HG03196 (cell line): ENCODE results near the gene NGB.
"Not testable (repeated sequence)": the region's sequence is repeated elsewhere in the genome, so short reads cannot be mapped to it uniquely, and the experiment has no call there.

ENCODE experiments used
- ATAC-seq: cut with Tn5 transposase; IDR thresholded peaks from one replicate; pipeline ENCODE4 v1.9.1; 2021; ENCODE audit not compliant: unreplicated experiment

NGB gene

DNA sequence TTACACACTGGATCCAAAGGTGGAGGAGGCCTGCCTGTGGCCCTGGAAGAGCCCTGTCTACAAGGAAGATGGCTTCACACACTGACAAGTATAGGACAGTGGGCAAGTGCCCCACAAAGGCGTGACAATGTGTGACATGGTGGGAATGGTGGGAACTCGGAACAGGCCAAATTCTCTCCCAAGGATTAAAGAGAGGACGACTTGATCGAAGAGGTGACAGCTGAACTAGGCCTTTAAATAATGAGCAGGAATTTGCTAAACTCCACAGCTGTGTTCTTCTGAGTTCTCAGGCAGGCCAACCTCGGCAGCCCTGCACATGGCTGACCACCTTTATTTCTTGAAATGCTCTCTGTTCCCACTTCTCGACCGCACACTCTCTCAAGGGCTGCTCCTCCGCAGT is 25.9 kb upstream of the NGB start:
- no peak for ATAC-seq

DNA sequence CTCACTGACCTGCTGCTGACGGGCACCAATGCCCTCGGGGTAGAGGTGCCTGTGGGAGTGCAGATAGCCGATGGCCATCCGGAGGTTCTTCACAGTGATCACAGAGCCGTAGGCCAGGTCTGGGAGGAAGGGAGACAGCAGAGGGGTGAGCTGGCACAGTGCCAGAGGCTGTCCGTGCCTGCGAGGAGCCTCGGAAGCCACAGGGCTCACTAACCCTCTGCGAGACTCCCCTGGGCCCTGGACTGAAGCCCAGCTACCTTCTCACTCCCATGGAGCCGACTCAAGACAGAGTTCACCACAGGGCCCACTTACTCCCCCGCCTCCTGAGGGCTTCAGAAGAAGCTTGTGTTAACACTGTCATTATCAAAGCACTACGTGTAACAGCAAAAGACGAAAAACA is 25.1 kb upstream of the NGB start:
- ATAC-seq: no peak

GRCh38 chr14:77290705-77291104 is 19.7 kb upstream of the NGB start:
- no peak for ATAC-seq

GRCh38 chr14:77286576-77286975 is 15.6 kb upstream of the NGB start:
- no peak for ATAC-seq

DNA sequence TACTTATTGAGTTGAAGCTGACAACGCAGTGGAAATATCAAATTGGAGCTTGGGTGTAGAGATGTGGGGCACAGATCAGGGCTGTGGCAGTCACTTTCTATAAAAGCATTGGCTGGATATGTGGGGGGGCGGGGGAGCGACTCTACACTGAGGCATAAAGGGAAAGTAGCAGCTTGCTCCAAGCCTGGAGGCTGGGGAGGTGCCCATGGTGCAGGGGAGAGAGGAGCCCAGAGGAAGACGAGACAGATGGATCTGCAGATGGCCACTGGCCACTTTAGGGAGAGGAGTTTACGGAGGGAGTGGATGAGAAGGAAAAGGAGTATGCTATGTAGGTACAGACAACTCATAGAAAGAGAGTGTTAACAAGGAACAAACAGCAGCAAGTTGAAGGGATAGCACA is 13.5 kb upstream of the NGB start:
- no peak for ATAC-seq

DNA sequence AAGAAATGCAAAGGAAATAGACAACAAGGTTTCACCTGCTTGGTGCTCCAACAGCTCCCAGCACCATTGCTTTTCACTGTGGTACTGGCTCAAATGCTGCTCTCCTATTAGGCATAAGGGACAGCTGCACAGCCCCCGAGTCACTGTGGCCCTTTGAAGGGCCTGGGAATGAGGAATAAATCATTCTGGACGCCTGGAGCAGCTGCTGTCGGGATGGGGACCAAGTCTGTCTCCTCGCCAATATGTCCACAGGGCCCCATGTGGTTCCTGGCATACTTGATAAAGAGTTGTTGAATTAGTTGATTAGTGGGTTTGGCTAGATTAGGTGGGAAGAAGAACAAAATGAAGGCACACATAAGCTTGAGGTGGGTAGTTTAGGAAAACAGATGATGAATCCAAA is 13.1 kb upstream of the NGB start:
- no peak for ATAC-seq

DNA sequence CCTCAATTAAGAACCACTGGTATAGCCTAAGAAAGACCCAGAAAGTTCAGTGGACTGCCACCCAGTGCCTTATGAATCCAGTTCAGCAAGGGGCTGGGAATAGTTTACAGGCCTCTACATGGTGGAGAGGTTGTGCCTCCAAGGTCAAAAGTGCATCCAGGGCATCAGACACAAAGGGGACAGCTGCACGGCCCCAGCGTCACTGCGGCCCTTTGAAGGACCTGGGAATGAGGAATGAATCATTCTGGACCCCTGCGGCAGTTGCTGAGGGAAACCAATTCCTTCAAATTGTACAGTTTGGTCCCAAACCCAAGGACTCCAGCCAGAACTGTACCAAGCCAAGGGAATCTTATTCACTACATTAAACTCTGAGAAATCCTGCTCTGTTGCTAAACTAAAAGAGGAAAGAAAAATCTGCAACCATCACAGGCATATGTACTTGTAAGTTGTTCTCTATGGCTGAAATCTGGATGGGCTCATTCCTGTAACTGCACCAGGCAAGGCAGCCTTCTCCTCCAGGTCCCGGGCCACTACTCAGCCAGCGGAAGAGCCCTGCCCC is 10.9 kb upstream of the NGB start:
- no peak for ATAC-seq

DNA sequence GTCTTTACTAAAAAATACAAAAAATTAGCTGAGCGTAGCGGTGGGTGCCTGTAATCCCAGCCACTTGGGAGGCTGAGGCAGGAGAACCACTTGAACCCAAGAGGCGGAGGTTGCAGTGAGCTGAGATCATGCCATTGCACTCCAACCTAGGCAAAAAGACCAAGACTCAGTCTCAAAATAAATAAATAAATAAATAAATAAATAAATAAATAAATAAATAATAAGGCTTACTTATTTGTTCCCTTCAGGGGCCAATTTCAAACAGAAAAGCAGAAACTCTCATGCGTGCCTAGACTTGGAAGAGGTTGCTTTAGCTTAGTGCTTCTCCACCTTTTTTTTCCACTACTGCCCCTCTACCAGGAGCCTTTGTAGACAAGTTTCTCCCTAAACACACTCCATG is 9.9 kb upstream of the NGB start:
- ATAC-seq: not testable (repeated sequence)

DNA sequence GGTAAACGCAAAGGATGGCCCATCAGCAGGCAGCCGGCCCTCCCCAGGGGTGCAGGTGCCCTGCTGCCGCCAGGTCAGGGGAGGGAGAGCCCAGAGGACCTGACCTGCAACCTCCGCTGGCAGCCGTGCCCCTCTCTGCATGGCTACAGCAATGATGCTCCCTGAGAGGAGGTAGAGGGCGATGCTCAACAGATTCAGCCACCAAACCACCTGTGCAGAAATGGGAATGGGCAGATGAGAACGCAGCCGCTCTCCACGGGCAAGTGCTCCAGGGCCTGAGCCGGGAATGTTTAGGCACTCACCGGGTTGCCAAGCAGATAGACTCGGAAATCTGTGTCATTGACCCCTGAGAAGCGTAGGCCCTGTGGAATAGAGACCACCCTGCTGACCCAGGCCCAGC is 8.7 kb upstream of the NGB start:
- no peak for ATAC-seq

DNA sequence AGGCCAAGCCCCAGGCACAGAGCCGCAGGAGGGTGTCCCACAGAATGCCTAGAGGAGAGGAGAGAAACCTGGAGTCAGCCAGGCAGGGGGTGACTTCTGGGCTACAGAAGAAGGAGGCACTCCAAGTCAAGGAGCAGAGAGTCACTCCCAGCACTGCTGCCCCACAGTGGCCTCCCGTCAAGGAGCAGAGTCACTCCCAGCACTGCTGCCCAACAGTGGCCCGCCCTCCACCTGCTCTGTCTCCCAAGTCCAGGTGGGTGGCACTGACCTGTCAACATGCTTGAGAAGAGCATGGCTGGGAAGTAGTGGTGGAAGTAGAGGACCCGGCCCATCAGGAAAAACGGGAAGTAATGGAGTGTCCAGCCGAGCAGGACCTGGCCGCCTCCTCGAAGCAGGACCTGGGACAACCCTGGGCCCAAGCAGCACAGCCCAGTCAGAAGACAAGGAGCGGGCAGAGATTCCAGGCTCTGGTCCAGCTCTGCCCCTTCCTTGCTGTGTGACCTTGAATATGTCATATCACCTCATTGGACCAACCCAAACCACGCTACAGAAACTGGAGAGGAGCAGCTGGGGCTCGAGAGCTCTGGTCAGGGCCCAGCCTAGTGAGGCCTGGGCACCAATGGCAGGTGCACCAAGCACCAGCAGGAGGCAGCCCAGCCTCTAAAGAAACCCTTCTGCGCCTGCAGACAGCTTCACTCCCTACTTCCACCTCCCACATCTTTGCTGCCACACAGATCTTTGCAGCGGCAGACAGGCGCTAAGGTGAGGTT is 7.6 kb upstream of the NGB start:
- no peak for ATAC-seq

DNA sequence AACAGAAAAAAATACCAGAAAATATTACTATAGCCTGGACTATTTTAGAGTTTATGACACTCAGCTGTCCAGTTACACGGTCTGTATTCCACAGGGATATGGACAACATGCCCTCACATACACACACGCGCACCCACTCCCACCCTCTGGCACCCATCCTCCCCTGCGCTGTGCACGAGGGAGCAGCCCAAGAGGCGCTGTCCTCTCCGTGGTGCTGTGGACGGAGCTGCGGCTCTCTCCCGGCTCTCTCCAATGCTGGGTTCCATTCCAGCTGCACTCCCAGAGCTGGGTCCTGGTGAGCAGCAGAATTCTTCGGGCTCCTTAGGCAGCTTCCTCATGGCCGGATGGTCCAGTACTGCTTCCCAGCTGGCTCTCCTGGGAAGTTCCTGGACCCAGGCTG is 6.0 kb upstream of the NGB start:
- no peak for ATAC-seq

DNA sequence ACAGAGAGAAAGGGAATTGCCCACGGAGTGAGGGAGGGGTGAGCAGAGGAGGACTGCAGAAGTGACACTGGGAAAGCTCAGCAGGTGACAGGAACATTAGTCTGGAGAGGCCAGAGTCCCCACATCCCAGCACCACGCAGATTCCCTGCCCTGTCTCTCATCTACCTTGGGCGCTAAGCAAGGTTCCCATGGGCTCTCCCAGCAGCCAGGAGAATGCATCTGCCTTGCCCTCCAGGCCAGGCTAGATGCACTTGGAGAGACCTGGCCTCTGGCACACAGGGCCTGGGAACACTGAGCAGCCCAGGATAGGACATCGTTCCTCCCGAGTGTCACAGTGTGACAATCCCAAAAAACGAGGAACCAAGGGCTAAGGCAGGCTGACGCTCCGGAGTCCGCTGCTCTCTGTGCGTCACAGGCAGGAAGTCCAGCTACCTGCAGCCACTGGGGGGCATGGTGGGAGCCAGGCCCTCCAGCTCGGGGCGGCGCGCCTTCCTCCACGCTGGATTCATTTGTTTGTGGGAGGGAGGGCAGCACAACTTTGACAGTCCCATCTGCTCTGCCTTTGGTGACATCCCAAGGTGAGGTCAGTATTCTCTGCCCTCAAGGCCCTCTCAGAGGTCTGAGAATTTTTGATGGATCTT is 5.4 kb upstream of the NGB start:
- ATAC-seq: no peak

GRCh38 chr14:77275601-77276017 is 4.6 kb upstream of the NGB start:
- no peak for ATAC-seq

- no peak for ATAC-seq
Observed at GRCh38 chr14:77275041-77275580, 4.1 kb upstream of the NGB start.

- ATAC-seq: no peak
Observed at GRCh38 chr14:77273796-77274195, 2.8 kb upstream of the NGB start.

DNA sequence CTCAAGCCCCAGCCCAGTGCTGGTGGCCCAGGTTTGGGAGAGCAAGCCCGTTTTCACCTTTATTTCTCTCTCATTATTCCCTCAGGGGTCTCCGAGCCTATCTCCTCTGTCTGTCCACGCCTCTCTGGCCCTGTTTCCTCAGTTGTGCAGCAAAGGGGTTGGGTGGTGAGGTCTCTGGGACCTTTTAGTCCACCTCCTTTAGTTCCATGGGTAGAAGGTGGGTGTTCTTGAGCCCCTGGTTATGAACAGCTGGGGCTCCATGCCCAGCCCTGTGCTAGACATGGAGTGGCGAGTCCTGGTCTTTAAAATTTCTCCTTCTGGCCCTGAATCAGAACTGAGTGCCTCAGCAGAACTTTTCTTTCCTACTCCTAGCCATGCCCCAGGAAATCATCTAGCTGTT is 1.3 kb upstream of the NGB start:
- no peak for ATAC-seq

- no peak for ATAC-seq
Observed at GRCh38 chr14:77270361-77271112, 469 bp downstream of the NGB start.

GRCh38 chr14:77268989-77269600 is 1.9 kb downstream of the NGB start:
- no peak for ATAC-seq

DNA sequence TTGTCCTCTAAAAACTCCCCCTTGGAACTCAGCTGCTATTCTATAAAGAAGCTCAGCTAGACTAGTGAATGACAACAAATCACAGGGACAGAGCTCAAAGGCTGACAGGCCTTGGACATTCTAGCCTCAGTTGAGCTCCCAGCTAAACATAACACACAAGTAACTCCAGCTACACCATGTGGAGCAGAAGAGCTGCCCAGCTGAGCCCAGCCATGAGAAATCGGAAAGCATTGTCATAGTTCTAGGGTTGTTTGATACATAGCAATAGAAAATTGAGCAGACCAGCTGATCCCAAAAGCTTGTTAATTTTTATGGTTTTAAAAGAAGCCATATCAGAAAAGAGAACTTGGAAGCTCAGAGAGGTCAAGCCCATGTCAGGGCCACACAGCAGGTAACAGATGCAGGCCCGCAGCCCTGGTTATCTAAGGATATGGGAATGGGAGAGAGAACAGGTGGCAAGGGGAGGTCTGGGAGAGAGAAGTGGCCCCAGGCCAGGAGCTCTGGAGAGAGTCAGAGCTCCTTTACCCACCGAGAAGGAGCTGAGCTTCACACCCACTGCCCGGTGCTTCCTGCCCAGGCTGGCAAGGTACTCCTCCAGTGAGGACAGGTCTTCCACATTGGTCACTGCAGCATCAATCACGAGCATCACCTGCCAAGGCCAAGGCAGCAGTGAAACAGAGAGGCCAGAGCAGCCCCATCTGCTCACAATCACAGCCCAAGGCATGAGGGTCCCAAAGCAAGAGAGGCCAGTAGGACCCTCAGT is 2.9 kb downstream of the NGB start:
- no peak for ATAC-seq

DNA sequence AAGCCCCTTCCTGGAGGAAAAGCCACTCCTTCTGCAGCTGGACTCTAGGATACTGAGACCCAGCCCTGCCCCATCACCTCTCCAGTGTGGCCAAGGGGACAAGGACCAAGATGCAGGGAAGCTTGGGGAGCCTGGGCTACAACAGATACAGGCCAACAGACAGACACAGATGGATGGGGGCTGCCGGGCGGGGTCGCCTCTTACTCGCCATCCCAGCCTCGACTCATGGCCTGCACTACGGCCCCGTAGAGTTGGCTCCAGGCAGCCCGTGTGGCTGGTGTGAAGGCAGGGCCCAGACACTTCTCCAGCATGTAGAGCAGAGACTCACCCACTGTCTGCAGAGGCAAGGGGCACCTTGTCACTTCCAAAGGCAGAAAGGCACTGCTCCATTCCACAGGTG is 4.7 kb downstream of the NGB start:
- ATAC-seq: no peak
